HG03175 (cell line): Measurements from ENCODE around the gene PTGIS.
"Not testable (repeated sequence)": the region's sequence is repeated elsewhere in the genome, so short reads cannot be mapped to it uniquely, and the experiment has no call there.

Experiments used
- ATAC-seq: cut with Tn5 transposase; IDR thresholded peaks from one replicate; pipeline ENCODE4 v1.9.1; 2021; ENCODE audit warnings: mild to moderate bottlenecking, moderate library complexity; ENCODE audit not compliant: unreplicated experiment

The PTGIS gene

DNA sequence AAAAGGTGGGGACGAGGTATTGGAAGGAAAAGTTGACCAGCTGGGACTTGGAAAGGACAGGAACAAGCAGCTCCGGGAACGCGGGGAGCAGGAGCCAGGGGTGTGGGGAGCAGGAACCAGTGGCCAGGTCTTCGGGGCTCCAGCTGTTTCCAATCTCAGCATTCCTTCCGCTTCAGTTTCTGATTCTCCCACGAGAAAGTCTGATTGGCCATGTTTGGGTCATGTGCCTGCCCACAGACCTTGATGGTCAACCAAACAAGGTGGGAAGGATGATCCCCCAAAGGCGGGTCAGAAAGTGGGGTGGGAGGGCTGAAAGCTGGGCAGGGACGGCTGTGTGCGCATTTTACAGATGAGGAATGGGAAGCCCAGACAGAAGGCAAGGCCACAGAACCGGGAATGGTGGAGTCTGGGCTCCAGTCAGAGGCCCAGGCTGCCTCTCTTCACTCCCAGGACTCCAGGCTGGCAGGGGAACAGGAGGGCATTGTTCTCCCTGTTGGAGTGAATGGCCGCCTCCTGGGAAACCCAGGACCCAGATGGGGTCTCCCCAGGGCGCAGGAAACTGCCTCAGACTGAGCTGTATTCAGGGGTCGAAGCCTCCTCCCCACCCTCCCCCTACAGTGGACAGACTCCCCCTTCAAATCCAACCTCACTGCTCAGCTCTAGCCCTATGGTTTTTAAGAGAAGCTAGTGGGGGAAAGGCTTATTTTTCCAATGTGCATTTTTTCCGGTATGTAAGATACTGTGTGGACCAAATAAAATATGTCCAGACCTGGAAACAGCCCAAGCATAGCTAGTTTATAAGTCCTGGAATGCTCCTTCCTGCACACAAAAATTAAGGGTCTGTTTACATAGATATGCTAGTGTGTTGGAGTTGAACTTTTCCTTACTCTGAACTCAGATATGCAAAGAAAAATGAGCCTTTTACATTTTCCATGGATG, 12.2 kb upstream of the PTGIS start:
- ATAC-seq = no peak

- no peak for ATAC-seq
These were observed 11.3 kb upstream of the PTGIS start for GRCh38 chr20:49579195-49579594.

- no peak for ATAC-seq
These were observed 10.5 kb upstream of the PTGIS start for GRCh38 chr20:49578436-49578835.

GRCh38 chr20:49575551-49576060, 7.7 kb upstream of the PTGIS start:
- ATAC-seq = no peak

GRCh38 chr20:49573900-49574416, 6.0 kb upstream of the PTGIS start:
- no peak for ATAC-seq

GRCh38 chr20:49572857-49573256, 4.9 kb upstream of the PTGIS start:
- no peak for ATAC-seq

DNA sequence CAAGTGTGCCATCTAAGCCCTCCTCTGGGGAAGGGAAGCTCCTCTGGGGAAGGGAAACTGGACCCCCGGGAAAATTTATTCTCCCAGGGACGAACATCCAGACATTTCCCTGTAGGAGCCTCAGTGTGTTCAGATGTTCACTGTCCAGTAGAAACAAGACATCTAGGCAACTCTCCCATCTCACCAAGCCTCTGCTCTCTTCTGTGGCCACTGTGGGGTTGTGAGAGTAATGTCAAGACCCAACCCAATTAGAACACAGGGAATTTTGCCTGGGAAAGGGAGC, 3.6 kb upstream of the PTGIS start:
- ATAC-seq = no peak

- ATAC-seq = no peak
These were observed 3.1 kb upstream of the PTGIS start for GRCh38 chr20:49570828-49571552.

DNA sequence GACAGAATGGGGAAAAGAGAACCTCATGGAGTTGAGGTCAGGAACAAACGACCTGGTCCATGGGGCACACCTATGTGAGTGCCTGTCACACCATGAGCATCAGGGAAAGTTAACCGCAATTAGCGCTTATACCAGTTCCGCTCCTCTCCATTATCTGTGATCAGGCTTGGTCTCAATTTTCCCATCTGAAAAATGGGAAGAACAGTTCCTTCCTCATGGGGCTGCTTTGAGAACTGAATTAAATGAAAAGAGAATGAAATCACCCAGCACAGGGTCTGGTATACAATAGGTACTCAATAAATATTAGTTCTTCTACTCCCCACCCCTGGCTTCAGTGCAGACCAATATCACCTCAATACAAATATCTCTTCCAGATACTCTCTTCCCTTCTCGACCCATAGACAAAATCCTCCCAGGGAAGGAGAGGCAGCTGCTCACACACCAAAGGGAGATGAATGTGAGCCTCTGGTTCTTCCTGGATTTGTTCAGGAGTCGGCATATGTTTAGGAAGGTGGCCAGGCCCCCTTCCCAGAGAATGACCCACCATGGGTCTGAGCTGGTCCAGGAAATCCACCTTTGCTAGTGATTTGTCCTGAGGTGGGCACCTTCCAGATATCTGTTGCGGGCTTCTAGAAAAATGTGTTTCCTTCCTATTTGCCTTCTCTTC, 2.4 kb upstream of the PTGIS start:
- no peak for ATAC-seq

DNA sequence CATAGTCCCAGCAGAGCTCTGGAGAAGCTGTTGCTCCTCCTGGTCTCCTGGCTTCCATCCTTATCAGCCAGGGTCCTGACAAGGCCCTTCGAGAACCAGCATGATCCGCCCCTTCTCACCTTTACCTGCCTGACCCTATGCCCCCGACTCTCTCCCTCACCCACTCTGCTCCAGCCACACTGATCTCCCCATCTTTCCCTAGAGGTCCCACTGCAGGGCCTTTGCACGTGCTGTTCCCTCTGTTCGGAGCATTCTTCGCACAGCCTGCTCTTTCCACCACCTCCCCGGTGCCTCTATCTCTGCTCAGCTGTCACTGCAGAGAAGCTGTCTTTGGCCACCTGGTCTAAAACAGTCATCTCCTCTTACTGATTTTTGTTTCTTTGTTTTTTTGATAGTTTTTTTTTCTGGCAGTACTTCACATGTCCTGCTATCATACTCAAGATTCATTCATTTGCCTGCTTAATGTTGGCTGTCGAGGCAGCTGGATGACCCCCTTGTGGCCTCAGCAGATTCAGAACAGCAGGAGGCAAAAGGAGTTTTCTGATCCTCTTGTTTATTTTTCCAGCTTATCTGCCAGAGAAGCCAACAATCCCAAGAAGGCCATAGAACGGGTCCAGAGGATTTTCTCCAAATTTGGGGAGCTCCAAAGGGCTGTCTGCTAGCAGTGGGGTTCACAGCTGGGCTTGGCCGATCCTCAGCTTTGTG, 1.6 kb upstream of the PTGIS start:
- ATAC-seq = no peak

DNA sequence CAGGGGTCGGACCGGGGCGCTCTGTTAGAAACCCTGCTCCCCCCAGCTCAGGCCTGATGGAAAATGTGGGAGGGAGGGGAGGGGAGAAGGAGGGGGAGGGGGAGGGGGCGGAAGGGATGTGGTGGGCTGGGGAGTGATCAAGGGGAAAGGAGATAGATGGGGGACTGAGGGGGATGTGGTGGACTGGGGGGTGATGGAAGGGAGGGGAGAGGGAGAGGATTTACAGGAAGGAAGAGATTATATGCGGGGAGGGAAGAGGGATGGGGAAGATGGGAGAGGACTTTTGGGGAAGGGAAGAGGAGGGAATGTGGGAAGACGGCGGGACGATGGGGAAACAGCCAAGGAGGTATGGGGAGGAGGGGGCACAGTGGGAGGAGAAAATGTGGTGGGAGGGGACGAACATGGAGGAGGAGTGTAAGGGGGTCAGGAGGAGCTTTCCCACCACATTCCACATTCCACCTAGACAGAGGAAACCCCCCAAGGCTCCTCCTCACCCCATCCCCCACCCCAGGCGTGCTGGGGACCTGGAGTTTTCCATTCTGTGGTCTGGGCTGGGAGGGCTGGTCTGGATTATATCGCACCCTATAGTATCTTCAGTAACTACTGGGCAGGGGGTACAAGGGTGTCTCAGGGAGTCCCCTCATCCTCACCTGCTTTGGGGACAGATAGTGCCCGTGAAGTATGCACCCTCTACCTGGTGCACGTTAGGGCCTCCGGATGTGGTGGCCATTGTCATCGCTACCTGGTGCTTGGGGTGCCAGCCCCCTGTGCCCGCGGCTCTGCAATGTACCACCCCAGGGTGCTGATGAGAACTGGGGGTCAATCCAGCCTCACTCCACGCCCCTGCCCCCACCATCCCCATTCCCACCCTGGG, 578 bp upstream of the PTGIS start:
- ATAC-seq = no peak

DNA sequence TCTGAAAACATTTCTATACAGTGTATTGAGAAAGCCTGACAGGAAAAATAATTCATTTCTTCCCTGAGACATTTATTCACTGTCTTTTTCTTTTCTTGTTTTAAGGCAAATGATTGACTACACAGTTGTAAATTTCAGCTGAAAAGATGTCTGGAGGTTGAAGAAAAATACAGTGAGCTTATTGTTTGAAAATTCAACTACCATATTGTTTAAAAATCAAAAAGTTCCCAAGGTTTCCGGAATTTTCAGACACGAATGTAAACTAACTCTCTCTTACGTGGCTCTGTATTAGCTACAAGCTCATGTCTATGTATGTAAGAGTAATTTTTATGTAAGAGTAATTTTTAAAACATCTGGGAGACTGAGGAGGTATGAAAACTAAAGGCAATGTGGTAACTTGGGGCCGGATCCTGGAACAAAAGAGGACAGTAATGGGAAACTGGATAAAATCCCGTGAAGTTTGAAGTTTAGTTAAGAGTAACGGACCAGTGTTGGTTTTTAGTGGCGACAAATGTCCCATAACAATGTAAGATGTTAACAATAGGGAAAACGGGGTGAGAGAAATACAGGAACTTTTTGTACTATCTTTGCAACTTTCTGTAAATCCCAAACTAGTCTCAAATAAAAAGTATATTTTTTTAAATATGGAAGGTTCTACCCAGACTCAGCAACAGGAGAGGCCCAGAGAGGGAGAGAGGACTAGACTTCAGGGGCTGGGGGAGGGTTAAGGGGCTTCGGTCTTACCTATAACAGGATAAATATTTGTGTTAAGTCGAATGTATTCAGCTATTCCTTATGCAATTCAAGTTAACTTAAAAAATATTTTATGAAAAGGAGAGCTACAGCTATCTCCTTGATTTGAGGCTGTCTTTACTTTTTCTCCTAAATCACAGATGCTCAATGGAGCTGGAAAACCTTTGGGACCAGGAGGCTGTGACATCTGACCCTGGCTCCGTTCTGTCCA, 1.3 kb downstream of the PTGIS start:
- ATAC-seq = no peak

DNA sequence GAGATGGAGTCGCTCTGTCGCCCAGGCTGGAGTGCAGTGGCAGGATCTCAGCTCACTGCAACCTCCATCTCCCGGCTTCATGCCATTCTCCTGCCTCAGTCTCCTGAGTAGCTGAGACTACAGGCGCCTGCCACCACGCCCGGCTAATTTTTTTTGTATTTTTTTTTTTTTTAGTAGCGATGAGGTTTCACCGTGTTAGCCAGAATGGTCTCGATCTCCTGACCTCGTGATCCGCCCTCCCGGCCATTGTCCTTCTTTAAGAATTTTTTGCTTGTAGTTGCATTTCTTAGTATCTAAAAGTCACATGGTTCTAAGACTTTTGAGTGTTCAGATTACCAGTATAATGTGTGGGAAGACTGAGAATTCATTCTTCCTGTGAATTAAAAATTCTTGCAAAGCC, 2.9 kb downstream of the PTGIS start:
- not testable (repeated sequence) for ATAC-seq

DNA sequence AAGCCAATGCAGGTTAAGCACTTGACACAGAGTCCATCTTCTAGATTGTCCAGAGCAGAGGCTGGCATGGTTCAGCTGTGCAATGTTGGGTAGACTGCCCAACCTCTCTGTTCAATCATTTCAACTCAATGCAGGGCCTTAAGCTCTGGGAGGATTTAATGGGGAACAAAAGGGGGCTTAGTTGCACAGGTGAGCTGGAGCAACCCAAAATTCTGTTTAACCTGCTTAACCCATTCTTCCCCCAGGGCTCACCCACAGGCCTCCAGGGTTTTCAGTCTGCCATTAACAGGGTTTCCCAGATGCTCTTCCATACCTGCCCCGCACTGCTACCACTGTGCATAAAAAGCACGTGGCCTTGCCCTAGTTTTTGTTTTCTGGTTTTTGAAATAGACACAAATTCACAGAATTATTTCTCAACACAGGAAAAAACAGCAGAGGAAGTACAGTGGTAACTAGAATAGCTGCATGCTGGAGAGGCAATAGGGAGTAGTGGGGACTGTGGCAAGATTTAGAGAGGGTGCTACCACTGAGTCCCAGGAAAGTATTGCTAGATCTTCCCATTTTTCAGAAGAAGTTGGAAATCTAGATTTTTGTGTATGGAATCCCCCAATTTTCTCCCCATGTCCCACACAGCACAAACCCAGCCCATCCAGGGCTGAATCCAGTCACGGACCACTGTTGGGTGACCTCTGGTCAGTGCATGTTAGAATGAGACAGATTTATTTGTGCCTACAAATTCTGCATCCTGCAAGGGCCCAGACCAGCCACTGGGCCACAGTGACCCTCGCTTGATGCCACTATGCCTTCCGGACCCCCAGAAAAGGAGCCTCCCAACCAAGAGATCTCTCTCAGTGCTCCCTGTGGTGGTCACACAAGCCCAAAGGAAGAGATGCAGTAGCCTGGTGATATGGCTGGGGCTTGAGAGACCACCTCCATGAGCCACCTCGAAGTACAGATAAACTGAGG, 4.6 kb downstream of the PTGIS start:
- ATAC-seq = no peak

DNA sequence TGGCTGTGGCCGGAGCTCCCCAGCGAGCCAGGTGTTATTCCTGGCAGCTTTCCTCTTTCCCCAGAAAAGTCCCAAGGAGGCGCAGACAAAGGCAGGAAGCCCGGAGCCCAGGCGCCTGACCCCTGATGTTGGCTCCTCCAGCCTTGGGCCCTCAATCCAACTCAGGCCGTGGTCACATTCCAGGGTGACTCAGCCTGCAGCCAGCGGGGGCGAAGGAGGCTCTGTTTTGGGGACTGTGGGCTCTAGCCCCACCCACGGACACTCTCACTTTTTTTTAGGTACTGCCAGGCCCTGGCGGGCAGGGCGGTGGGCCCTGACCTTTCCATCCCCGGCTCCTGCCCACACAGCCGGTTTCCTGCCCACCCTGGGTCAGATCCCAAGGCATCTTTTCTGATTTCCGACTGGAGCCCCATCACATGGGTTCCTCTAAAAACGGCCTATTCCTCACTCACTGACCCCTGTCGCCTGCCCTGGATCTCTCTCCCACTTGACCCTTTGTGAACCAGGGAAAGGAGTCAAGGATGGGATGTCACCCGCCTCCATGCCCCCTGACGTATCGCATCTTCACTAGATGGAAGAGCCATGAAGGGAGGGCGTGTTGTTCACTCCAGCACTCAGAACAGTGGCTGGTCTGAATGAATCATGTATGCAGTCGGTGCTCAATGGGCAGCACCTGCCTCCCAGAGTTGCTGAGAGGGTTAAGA, 5.5 kb downstream of the PTGIS start:
- ATAC-seq = no peak

DNA sequence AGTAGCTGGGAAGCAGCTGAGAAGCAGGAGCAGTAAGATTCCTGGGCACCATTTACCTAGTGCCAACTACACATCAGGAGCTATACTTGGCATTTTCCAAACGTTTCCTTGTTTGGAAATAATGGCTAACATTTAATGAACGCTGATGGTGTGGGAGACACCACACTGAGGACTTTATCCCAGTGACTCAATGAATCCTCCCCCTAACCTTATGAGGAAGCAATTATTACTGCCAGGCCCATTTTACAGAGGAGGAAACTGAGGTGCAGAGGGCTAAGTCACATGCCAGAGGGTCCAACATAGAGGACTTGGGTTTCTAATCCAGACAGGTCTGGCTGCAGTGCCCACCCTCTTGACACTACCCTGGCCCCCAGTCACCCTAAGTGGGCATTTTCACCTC, 6.1 kb downstream of the PTGIS start:
- no peak for ATAC-seq

DNA sequence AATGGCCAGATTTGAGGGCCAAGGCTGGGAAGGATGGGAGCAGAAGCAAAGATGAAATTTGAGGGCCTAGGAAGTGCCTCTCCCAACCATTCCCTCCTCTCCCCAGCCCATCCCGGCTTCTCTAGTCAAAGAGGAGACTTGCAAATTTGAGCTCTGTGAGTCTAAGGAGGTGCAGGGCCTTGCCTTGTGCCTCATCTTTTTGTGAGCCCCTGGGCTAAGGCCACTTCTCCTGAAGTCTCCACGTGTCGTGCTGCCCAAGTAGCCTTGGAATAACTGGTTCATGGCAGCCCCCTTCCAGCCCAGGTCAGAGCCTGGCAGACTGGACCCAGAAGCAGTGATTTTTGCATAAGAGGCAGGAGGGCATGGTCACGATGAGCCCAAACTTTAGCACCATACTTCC, 6.7 kb downstream of the PTGIS start:
- no peak for ATAC-seq
